Peyer's patch (tissue), 4 donors: Measurements from ENCODE around the gene NSRP1.

Experiments used
- CTCF ChIP-seq, 6 experiments: fragments of 450-650 bp in 4 of 6; fragments of 200-600 bp in 2 of 6; sonication (generic) in 1 of 6; IDR thresholded peaks; one replicate each; pipeline ENCODE4 v1.5.1; 2017 to 2019; ENCODE audit warnings: antibody characterized with exemption in 6 of 6, mild to moderate bottlenecking in 3 of 6, moderate library complexity in 1 of 6
- POLR2A ChIP-seq, 2 donors: fragments of 450-650 bp; IDR thresholded peaks; one replicate each; pipeline ENCODE4 v1.5.1; 2017; ENCODE audit warnings: antibody characterized with exemption in 2 of 2, mild to moderate bottlenecking in 2 of 2, moderate library complexity in 2 of 2

DNA sequence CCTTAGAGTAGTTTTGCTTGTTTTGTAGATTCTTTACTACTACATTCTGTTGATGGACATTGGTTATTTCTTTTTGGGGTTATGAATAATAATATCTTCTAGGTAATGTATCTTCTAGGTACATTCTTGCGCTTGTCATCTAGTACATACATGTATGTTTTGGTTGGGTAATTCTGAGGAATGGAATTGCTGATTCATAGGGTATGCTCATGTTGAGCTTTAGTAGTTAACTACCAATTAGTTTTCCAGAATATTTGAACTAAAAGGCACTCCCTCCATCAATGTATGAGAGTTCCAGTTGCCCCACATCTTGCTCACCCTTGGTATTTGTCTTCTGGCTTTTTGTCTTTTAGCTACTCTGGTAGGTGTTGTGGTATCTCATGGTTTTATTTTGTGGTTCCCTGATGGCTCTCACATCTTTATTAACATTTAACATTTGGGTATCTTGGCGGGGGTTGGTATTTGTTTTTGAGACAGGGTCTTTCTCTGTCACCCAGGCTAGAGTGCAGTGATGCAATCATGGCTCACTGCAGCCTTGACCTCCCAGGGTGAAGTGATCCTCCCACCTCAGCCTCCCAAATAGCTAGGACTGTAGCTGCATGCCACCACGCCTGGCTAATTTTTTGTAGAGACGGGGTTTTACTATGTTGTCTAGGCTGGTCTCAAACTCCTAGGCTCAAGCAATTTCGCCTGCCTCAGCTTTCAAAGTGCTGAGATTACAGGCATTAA, 71.8 kb downstream of the NSRP1 start:
- TF ChIP-seq CTCF (IDR thresholded peaks at IDR 0.05) (no peak), POLR2A (IDR thresholded peaks at IDR 0.05) (no peak)
